ENCODE measurements around the gene MYRFL. TPM values are rescaled to one million over a fixed set of nuclear protein-coding genes. Genes with fewer than 3 reads are reported as not detected.

MYRFL gene
- total RNA-seq, 1 experiment from 2014 or later: 0.16 TPM

GRCh38 chr12:69932676-69933552 is 107.9 kb downstream of the MYRFL start:
- no peaks in the 10 kb centered on the region for H3K36me3 ChIP-seq (ENCODE audit: control insufficient read depth, insufficient read depth, low read length)
- no peak for DNase-seq
- POLR2A ChIA-PET: no interaction called here
- H3K4me3 ChIP-seq (ENCODE audit: low read depth, low read length): no peak overlapping the region
- intact Hi-C loops (cut with micrococcal nuclease; ENCODE audit: unreplicated experiment): no loop called here
- H3K27me3 Mint-ChIP-seq (ENCODE audit: insufficient read depth, unreplicated experiment): peaks cover 3% of the 10 kb centered on the region
- H3K4me1 Mint-ChIP-seq (ENCODE audit: low read depth, unreplicated experiment): peaks cover 11% of the 10 kb centered on the region
- no peaks in the 10 kb centered on the region for H3K27me3 ChIP-seq (replicated peaks; ENCODE audit: control insufficient read depth, insufficient read depth, low read length)
- CTCF ChIA-PET: no interaction called here
- peaks cover 3% of the 10 kb centered on the region; the same call in 1 of the 2 replicates for H3K9me3 ChIP-seq
- H3K27ac Mint-ChIP-seq (ENCODE audit: unreplicated experiment): no peak overlapping the region
- no TSS peak for BruUV-seq (replicated peaks)
- no peak overlapping the region for H3K4me3 Mint-ChIP-seq (ENCODE audit: unreplicated experiment)
- TF ChIP-seq, protein P1, sequence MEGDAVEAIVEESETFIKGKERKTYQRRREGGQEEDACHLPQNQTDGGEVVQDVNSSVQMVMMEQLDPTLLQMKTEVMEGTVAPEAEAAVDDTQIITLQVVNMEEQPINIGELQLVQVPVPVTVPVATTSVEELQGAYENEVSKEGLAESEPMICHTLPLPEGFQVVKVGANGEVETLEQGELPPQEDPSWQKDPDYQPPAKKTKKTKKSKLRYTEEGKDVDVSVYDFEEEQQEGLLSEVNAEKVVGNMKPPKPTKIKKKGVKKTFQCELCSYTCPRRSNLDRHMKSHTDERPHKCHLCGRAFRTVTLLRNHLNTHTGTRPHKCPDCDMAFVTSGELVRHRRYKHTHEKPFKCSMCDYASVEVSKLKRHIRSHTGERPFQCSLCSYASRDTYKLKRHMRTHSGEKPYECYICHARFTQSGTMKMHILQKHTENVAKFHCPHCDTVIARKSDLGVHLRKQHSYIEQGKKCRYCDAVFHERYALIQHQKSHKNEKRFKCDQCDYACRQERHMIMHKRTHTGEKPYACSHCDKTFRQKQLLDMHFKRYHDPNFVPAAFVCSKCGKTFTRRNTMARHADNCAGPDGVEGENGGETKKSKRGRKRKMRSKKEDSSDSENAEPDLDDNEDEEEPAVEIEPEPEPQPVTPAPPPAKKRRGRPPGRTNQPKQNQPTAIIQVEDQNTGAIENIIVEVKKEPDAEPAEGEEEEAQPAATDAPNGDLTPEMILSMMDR (IDR thresholded peaks at IDR 0.05; ENCODE audit: insufficient read depth in 1 of 2, low read depth in 1 of 2, low read length in 1 of 2, severe bottlenecking in 1 of 2, unreplicated experiment in 1 of 2): no peak
- H3K4me1 ChIP-seq: 0 out of 2 replicates have a peak, but pooled peaks cover 5% of the 10 kb centered on the region
- no peaks in the 10 kb centered on the region for H3K9me3 Mint-ChIP-seq (ENCODE audit: unreplicated experiment)
- H3K36me3 Mint-ChIP-seq (ENCODE audit: insufficient read depth, unreplicated experiment): no peaks in the 10 kb centered on the region

- no peaks in the 10 kb centered on the region for H3K27me3 ChIP-seq (replicated peaks; ENCODE audit: control insufficient read depth, insufficient read depth, low read length)
- H3K36me3 ChIP-seq (ENCODE audit: control insufficient read depth, insufficient read depth, low read length): no peaks in the 10 kb centered on the region
- no peak for DNase-seq
- Mint-ChIP-seq H3K27me3 (ENCODE audit: insufficient read depth, unreplicated experiment) (peaks cover 3% of the 10 kb centered on the region), H3K4me1 (ENCODE audit: low read depth, unreplicated experiment) (peaks cover 11% of the 10 kb centered on the region), H3K9me3 (ENCODE audit: unreplicated experiment) (no peaks in the 10 kb centered on the region), H3K27ac (ENCODE audit: unreplicated experiment) (no peak overlapping the region), H3K36me3 (ENCODE audit: insufficient read depth, unreplicated experiment) (no peaks in the 10 kb centered on the region), H3K4me3 (ENCODE audit: unreplicated experiment) (no peak overlapping the region)
- intact Hi-C loops (cut with micrococcal nuclease; ENCODE audit: unreplicated experiment): no loop called here
- ChIA-PET POLR2A (no interaction called here), CTCF (no interaction called here)
- H3K4me1 ChIP-seq: 0 out of 2 replicates have a peak, but pooled peaks cover 5% of the 10 kb centered on the region
- TF ChIP-seq, protein P1 (IDR thresholded peaks at IDR 0.05; ENCODE audit: insufficient read depth in 1 of 2, low read depth in 1 of 2, low read length in 1 of 2, severe bottlenecking in 1 of 2, unreplicated experiment in 1 of 2): no peak
- no peak overlapping the region for H3K4me3 ChIP-seq (ENCODE audit: low read depth, low read length)
- peaks cover 3% of the 10 kb centered on the region; the same call in 1 of the 2 replicates for H3K9me3 ChIP-seq
- BruUV-seq (replicated peaks): no TSS peak
Measured at GRCh38 chr12:69934011-69934410, 109.0 kb downstream of the MYRFL start.

DNA sequence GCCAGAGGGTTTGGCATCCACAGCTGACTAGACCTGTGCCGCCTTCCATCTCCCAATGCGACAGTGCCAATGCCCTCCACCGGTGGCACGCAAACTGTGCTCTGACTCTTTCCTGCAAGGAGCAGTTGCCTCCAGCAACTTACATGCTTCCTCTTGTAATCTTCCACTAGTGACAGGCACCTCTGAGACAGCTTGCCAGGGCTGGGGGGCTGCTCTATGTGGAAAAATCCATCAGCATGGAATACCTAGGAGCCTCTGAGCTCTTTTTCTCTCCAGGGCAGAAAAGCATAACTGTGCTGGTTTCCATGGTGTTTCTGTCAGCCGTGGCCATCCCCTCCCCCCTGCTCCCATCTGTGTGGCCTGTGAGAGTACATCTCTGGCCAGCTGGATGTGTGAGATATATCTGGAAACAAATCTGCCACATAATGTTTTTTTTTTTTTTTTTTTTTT is 110.6 kb downstream of the MYRFL start:
- H3K27ac Mint-ChIP-seq (ENCODE audit: unreplicated experiment): peak overlapping the region; percentile 77
- CTCF ChIA-PET: interaction anchor here (0.6 kb wide), 2 partner anchors 85 to 902 kb away, joined by 3 to 4 read pairs; no protein-coding TSS in a partner anchor

More for the DNA sequence above, 110.6 kb downstream of the MYRFL start:
- H3K9me3 Mint-ChIP-seq (ENCODE audit: unreplicated experiment): no peaks in the 10 kb centered on the region
- Histone ChIP-seq H3K4me3 (ENCODE audit: low read depth, low read length) (no peak overlapping the region), H3K27me3 (replicated peaks; ENCODE audit: control insufficient read depth, insufficient read depth, low read length) (no peaks in the 10 kb centered on the region), H3K4me1 (0 out of 2 replicates have a peak, but pooled peaks cover 5% of the 10 kb centered on the region), H3K36me3 (ENCODE audit: control insufficient read depth, insufficient read depth, low read length) (no peaks in the 10 kb centered on the region), H3K9me3 (peaks cover 3% of the 10 kb centered on the region; the same call in 1 of the 2 replicates)
- H3K4me1 Mint-ChIP-seq (ENCODE audit: low read depth, unreplicated experiment): peaks cover 11% of the 10 kb centered on the region
- intact Hi-C loops (cut with micrococcal nuclease; ENCODE audit: unreplicated experiment): no loop called here
- H3K27me3 Mint-ChIP-seq (ENCODE audit: insufficient read depth, unreplicated experiment): peaks cover 3% of the 10 kb centered on the region
- H3K4me3 Mint-ChIP-seq (ENCODE audit: unreplicated experiment): peak overlapping the region; percentile 60
- no peaks in the 10 kb centered on the region for H3K36me3 Mint-ChIP-seq (ENCODE audit: insufficient read depth, unreplicated experiment)
- BruUV-seq (replicated peaks): no TSS peak
- no peak for DNase-seq
- POLR2A ChIA-PET: no interaction called here
- TF ChIP-seq, protein P1 (IDR thresholded peaks at IDR 0.05; ENCODE audit: insufficient read depth in 1 of 2, low read depth in 1 of 2, low read length in 1 of 2, severe bottlenecking in 1 of 2, unreplicated experiment in 1 of 2): no peak

Data from Caco-2 (cell line).